Progenitor cell of endocrine pancreas (in vitro differentiated cells): ENCODE data around the gene GTPBP1. TPM values are rescaled to one million over a fixed set of nuclear protein-coding genes. Genes with fewer than 3 reads are reported as not detected.

Experiments used
- DNase-seq: peaks from one replicate; pipeline ENCODE4 v3.0.0; 2021; ENCODE audit warnings: low spot score; ENCODE audit not compliant: unreplicated experiment
- H3K27ac Mint-ChIP-seq: 2 replicates; pipeline ENCODE4 v1.8.0; 2021; ENCODE audit warnings: mild to moderate bottlenecking, moderate library complexity, mixed read lengths
- H3K27me3 Mint-ChIP-seq: 2 replicates; pipeline ENCODE4 v1.8.0; 2021; ENCODE audit warnings: mixed read lengths
- H3K36me3 Mint-ChIP-seq: 2 replicates; pipeline ENCODE4 v1.8.0; 2022; ENCODE audit warnings: mixed read lengths; ENCODE audit not compliant: insufficient read depth
- H3K4me1 Mint-ChIP-seq: 2 replicates; pipeline ENCODE4 v1.8.0; 2021; ENCODE audit warnings: low read depth, mixed read lengths
- H3K4me3 Mint-ChIP-seq: 2 replicates; pipeline ENCODE4 v1.8.0; 2021; ENCODE audit warnings: low read depth, mild to moderate bottlenecking, moderate library complexity, mixed read lengths
- H3K9me3 Mint-ChIP-seq: 2 replicates; pipeline ENCODE4 v1.8.0; 2021; ENCODE audit warnings: low read depth, mixed read lengths
- total RNA-seq: library from RNA; stranded (reverse); gene quantifications from 2 replicates; pipeline ENCODE4 v1.2.1, GENCODE V29; 2021
- TF ChIP-seq, protein P1 (sequence below): fragments of 200-600 bp; sonication (generic); IDR thresholded peaks from one replicate; pipeline ENCODE4 v1.5.0; 2021; ENCODE audit warnings: antibody characterized with exemption, mild to moderate bottlenecking; ENCODE audit not compliant: unreplicated experiment

The GTPBP1 gene
- total RNA-seq, 1 donor from 2014 or later: 64.0 TPM

DNA sequence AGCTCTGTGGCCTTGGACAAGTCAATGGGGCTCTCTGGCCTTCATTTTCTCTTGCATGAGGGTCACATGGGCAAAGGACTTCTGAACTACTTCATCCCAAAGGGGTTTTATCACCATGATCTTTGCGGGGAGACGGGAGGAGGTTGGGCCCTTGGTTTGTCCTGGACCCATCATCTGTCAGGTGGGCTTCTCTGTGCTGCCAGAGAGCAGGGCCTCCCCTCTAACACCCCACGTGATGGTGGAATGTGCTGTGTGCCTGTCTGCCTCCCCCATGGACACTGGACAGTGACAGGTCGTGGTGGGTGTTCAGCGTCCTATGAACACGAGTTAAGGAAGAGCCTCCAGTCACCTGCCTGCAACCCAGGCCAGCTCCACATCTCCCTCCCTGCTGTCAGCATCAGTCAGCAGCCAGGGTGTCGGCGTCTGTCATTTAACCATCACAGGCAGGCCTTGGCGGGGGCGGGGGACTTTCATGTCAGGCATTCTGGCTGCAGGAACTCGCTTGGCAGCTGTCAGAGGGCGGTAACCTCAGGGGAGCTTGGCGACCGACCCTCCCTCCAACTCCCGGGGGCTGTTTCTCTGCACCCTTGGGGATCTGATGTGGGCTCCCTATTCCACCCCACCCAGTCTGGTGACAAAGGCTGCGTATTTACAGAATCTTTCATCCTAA is 52.7 kb downstream of the GTPBP1 start:
- Mint-ChIP-seq H3K27ac (no peak overlapping the region), H3K27me3 (no peaks in the 10 kb centered on the region), H3K4me1 (peaks cover 18% of the 10 kb centered on the region), H3K4me3 (no peak overlapping the region), H3K9me3 (no peaks in the 10 kb centered on the region), H3K36me3 (peaks cover under 1% of the 10 kb centered on the region)
- TF ChIP-seq, protein P1, sequence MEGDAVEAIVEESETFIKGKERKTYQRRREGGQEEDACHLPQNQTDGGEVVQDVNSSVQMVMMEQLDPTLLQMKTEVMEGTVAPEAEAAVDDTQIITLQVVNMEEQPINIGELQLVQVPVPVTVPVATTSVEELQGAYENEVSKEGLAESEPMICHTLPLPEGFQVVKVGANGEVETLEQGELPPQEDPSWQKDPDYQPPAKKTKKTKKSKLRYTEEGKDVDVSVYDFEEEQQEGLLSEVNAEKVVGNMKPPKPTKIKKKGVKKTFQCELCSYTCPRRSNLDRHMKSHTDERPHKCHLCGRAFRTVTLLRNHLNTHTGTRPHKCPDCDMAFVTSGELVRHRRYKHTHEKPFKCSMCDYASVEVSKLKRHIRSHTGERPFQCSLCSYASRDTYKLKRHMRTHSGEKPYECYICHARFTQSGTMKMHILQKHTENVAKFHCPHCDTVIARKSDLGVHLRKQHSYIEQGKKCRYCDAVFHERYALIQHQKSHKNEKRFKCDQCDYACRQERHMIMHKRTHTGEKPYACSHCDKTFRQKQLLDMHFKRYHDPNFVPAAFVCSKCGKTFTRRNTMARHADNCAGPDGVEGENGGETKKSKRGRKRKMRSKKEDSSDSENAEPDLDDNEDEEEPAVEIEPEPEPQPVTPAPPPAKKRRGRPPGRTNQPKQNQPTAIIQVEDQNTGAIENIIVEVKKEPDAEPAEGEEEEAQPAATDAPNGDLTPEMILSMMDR: no peak
- no peak for DNase-seq

DNA sequence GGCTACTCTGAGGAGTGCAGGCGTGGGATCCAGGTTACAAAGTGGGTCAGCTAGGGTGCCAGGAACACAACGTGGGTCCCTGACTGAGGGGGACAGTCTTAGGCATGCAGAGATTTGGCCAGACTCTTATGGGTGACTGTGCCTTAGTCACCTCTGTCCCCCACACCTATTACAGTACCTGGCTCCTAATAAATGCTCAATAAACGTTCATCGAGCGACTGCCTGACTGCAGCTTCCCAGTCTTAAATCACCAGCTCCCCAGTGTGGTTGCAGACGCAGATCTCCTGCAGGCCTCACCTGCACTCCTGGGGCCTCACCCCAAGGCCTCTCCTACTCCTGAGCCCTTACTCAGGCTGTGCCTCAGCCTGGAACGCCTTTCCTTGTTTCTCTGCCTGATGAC is 53.3 kb downstream of the GTPBP1 start:
- TF ChIP-seq, protein P1: no peak
- Mint-ChIP-seq H3K4me1 (peaks cover 12% of the 10 kb centered on the region), H3K9me3 (no peaks in the 10 kb centered on the region)

DNA sequence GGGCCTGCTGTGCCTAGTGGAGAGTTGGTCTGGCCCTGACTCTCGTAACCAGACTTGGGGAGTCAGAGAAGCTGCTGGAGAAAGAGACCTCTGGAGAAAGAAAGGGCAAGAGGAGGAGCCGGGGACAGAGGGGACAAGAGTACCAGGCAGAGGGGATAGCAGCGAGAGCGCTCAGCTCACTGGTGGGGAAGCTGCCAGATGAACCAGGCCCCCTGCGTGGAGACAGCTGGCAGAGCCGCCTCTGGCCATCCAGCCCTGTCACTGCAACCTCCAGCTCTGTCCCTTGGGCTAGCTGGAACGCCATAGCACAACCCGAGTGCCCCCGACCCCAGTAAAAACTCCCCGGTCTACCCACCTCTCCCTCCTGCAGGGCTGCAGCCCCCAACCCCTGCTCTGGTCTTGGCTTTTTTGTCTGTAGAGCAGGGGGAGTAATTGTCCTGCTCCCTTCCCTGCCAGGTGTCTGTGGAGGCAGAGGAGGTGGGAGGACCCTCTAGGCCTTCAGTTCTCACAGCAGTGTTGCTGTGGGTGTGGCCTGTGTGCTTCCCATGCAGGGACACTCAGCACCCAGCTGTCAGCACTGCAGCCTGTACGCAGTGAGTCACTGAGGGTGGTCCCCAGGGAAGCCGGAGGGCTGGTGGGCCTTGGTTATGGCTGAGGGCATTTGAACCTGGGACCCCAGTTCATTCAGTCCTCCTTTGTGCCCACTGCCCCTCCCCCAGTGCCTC is 54.9 kb downstream of the GTPBP1 start:
- H3K4me1 Mint-ChIP-seq: peaks cover 4% of the 10 kb centered on the region
- H3K36me3 Mint-ChIP-seq: no peaks in the 10 kb centered on the region
- no peaks in the 10 kb centered on the region for H3K9me3 Mint-ChIP-seq
- H3K27ac Mint-ChIP-seq: no peak overlapping the region
- H3K4me3 Mint-ChIP-seq: no peak overlapping the region
- TF ChIP-seq, protein P1: no peak
- no peak for DNase-seq
- peaks cover 3% of the 10 kb centered on the region for H3K27me3 Mint-ChIP-seq

More for the DNA sequence above, 53.3 kb downstream of the GTPBP1 start:
- Mint-ChIP-seq H3K36me3 (no peaks in the 10 kb centered on the region), H3K27ac (no peak overlapping the region), H3K4me3 (no peak overlapping the region), H3K27me3 (no peaks in the 10 kb centered on the region)
- DNase-seq: no peak

DNA sequence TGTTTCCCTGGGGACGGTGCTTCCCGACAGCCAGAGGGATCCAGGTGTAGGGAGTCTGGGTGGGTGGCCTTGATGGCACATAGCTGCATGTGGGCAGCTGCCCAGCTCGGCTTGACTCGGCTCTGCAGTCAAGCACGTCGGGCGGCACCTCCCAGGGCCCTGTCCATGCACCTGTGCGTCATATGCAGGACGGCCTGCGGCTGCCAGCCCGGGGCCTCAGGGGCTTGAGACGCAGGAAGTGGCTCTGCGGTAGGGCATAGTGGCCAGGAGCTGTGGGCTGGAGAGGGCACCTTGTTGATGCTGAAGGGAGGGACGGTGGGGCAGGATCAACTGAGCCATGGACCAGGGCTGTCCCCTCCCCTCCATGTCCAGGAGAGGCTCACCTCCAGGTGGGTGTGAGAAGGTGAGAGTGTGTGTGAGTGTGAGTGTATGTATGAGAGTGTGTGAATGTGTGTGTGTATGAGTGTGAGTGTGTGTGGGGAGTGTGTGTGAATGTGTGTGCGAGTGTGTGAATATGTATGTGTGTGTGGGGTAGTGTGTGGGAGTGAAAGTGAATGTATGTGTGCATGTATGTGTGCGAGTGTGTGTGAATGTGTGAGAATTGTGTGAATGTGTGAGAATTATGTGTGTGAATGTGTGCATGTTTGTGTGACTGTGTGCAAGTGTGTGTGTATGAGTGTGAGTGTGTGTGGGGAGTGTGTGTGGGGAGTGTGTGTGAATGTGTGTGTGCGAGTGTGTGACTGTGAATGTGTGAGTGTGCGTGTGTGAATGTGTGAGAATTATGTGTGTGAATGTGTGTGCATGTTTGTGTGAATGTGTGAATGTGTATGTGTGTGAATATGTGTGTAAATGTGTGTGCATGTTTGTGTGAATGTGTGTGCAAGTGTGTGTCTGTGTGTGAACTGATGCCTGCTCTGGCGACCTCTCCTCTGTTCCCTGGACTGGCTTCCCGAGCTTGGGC is 55.7 kb downstream of the GTPBP1 start:
- no peak for DNase-seq
- Mint-ChIP-seq H3K9me3 (no peaks in the 10 kb centered on the region), H3K27me3 (peaks cover 3% of the 10 kb centered on the region), H3K4me1 (peaks cover 4% of the 10 kb centered on the region), H3K36me3 (no peaks in the 10 kb centered on the region), H3K4me3 (no peak overlapping the region), H3K27ac (no peak overlapping the region)
- TF ChIP-seq, protein P1: no peak

DNA sequence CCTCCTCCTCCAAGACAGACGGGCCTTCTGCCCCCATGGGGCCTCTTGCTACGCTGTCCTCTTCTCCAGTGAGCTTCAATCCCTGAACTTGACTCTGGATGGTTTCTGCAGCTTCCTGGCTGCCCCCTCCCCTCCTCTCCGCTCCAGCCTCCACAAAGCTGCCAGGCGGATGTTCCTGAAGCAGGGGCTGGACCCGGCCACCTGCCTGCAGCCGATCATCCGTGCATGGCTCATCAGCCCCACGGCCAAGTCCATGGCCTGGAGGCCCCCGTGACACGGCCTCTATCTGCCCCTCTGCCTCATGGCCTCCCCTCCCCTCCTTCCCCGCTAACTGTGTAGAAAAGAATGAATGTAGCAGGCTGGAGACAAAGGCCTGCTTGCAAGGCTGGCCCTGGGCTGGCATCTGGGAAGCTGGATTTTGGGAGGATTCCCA is 56.8 kb downstream of the GTPBP1 start:
- no peaks in the 10 kb centered on the region for H3K9me3 Mint-ChIP-seq
- no peaks in the 10 kb centered on the region for H3K36me3 Mint-ChIP-seq
- DNase-seq: no peak
- H3K4me1 Mint-ChIP-seq: no peaks in the 10 kb centered on the region
- H3K4me3 Mint-ChIP-seq: no peak overlapping the region
- H3K27ac Mint-ChIP-seq: no peak overlapping the region
- H3K27me3 Mint-ChIP-seq: peaks cover 3% of the 10 kb centered on the region
- TF ChIP-seq, protein P1: no peak
